AG04450 (cell line): ENCODE data around the gene GABRA6. TPM values are rescaled to one million over a fixed set of nuclear protein-coding genes. Genes with fewer than 3 reads are reported as not detected.

Source experiments
- CTCF ChIA-PET: fragments of 300-600, 350-600 bp; formaldehyde crosslinking; extraction: SDS; loops from one replicate; lab custom pipeline; 2022; ENCODE audit warnings: antibody characterized with exemption, inconsistent platforms; lab: Charles Lee
- POLR2A ChIA-PET: fragments of 350-600 bp; formaldehyde crosslinking; extraction: SDS; loops from one replicate; lab custom pipeline; 2021; ENCODE audit warnings: antibody characterized with exemption, inconsistent platforms; lab: Yijun Ruan, JAX
- DNase-seq: peaks from one replicate; pipeline ENCODE4 v3.0.0-alpha.2; 2011; ENCODE audit warnings: low read depth, low spot score
- H3K27ac ChIP-seq: one replicate; pipeline ENCODE4 v1.5.1; 2012; ENCODE audit warnings: low read depth, low read length, control low read depth
- H3K27me3 ChIP-seq: one replicate; pipeline ENCODE4 v1.6.0; 2012; ENCODE audit warnings: low read length; ENCODE audit not compliant: control insufficient read depth, insufficient read depth
- H3K4me3 ChIP-seq: 2 replicates; pipeline ENCODE4 v1.5.1; 2011; ENCODE audit warnings: mild to moderate bottlenecking, low read depth, low read length, control low read depth
- H3K9me3 ChIP-seq: 2 replicates; pipeline ENCODE4 v1.5.1; 2012; ENCODE audit warnings: low read length; ENCODE audit not compliant: control insufficient read depth, insufficient read depth
- polyA plus RNA-seq: library from polyadenylated mRNA; depleted of rRNA; stranded (reverse); fragments of >200 nt; gene quantifications from 2 replicates; pipeline ENCODE4 v1.2.3, GENCODE V29; 2011
- TF ChIP-seq, protein P1 (sequence below): IDR thresholded peaks from 2 replicates; pipeline ENCODE4 v1.5.1; 2011; ENCODE audit warnings: low read depth, low read length, control low read depth, inconsistent platforms

Gene GABRA6
- polyA plus RNA-seq, 1 experiment = not detected

GRCh38 chr5:161660806-161661205, 24.7 kb upstream of the GABRA6 start:
- no peak for DNase-seq
- Histone ChIP-seq H3K27me3 (no peaks in the 10 kb centered on the region), H3K4me3 (no peak overlapping the region), H3K27ac (no peak overlapping the region), H3K9me3 (peaks cover 6% of the 10 kb centered on the region)
- TF ChIP-seq, protein P1, sequence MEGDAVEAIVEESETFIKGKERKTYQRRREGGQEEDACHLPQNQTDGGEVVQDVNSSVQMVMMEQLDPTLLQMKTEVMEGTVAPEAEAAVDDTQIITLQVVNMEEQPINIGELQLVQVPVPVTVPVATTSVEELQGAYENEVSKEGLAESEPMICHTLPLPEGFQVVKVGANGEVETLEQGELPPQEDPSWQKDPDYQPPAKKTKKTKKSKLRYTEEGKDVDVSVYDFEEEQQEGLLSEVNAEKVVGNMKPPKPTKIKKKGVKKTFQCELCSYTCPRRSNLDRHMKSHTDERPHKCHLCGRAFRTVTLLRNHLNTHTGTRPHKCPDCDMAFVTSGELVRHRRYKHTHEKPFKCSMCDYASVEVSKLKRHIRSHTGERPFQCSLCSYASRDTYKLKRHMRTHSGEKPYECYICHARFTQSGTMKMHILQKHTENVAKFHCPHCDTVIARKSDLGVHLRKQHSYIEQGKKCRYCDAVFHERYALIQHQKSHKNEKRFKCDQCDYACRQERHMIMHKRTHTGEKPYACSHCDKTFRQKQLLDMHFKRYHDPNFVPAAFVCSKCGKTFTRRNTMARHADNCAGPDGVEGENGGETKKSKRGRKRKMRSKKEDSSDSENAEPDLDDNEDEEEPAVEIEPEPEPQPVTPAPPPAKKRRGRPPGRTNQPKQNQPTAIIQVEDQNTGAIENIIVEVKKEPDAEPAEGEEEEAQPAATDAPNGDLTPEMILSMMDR = no peak
- CTCF ChIA-PET = no interaction called here
- POLR2A ChIA-PET = no interaction called here

DNA sequence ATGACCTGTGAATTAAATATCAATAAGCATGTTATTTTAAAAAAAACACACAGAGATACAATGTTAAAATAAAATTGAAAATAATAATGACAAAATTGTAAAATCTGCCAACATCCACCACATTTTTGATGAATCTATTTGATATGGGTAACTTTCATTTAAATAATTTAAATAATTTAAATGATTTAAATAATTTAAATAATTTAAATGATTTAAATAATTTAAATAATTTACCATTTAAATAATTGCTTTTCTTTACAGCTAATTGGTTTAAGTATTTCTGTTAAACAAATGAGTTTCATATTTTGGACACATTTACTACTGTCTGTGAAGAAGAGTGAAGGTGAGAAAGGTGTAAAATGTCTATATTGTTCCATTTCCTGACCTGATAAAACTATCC, 22.1 kb upstream of the GABRA6 start:
- no peak overlapping the region for H3K27ac ChIP-seq
- peaks cover 6% of the 10 kb centered on the region for H3K9me3 ChIP-seq
- TF ChIP-seq, protein P1 = no peak
- POLR2A ChIA-PET = no interaction called here
- no peaks in the 10 kb centered on the region for H3K27me3 ChIP-seq
- no peak overlapping the region for H3K4me3 ChIP-seq
- CTCF ChIA-PET = no interaction called here
- DNase-seq = no peak

GRCh38 chr5:161676103-161676502, 9.4 kb upstream of the GABRA6 start:
- Histone ChIP-seq H3K27me3 (no peaks in the 10 kb centered on the region), H3K27ac (no peak overlapping the region), H3K4me3 (no peak overlapping the region), H3K9me3 (no peaks in the 10 kb centered on the region)
- DNase-seq = no peak
- ChIA-PET CTCF (no interaction called here), POLR2A (no interaction called here)
- TF ChIP-seq, protein P1 = no peak

DNA sequence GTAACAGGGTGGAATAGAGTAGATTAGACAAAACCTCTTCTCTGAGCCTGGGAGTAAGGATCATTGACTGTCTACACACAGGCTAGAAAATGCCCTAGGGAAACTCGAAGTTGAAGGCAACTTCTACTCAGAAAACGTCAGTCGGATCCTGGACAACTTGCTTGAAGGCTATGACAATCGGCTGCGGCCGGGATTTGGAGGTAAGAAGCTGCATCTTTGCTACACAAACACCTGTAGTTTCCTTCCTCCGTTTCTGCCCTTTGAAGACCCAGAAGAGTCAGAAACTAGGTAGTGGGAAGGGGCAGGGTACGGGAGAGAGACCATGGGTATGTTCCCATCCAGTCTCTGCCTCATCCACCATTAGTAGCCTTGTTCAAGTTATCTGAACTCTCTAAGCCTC, 628 bp downstream of the GABRA6 start:
- ChIA-PET CTCF (no interaction called here), POLR2A (no interaction called here)
- peaks cover 4% of the 10 kb centered on the region for H3K9me3 ChIP-seq
- H3K27ac ChIP-seq = no peak overlapping the region
- no peak for DNase-seq
- H3K4me3 ChIP-seq = no peak overlapping the region
- TF ChIP-seq, protein P1 = no peak
- H3K27me3 ChIP-seq = no peaks in the 10 kb centered on the region

GRCh38 chr5:161686881-161687280, 1.4 kb downstream of the GABRA6 start:
- DNase-seq = no peak
- no peak overlapping the region for H3K27ac ChIP-seq
- POLR2A ChIA-PET = no interaction called here
- H3K27me3 ChIP-seq = no peaks in the 10 kb centered on the region
- TF ChIP-seq, protein P1 = no peak
- H3K9me3 ChIP-seq = peaks cover 7% of the 10 kb centered on the region
- CTCF ChIA-PET = no interaction called here
- no peak overlapping the region for H3K4me3 ChIP-seq
